Liver (tissue), 3 donors: ENCODE measurements around the gene SLC6A3.

Experiments used
- CTCF ChIP-seq: fragments of 150-350 bp; IDR thresholded peaks from 2 replicates; pipeline ENCODE4 v1.5.1; 2017; ENCODE audit warnings: improper control_type of control experiment, low read depth, low read length; ENCODE audit not compliant: missing input control
- GABPA ChIP-seq, 2 donors: IDR thresholded peaks in 1 of 2; conservative IDR thresholded peaks in 1 of 2; 2 replicates each; pipeline ENCODE4 v1.6.1; 2016; ENCODE audit warnings: antibody characterized with exemption in 2 of 2, mild to moderate bottlenecking in 1 of 2, moderate library complexity in 1 of 2
- donor health status: healthy.
- donor health status: healthy.

DNA sequence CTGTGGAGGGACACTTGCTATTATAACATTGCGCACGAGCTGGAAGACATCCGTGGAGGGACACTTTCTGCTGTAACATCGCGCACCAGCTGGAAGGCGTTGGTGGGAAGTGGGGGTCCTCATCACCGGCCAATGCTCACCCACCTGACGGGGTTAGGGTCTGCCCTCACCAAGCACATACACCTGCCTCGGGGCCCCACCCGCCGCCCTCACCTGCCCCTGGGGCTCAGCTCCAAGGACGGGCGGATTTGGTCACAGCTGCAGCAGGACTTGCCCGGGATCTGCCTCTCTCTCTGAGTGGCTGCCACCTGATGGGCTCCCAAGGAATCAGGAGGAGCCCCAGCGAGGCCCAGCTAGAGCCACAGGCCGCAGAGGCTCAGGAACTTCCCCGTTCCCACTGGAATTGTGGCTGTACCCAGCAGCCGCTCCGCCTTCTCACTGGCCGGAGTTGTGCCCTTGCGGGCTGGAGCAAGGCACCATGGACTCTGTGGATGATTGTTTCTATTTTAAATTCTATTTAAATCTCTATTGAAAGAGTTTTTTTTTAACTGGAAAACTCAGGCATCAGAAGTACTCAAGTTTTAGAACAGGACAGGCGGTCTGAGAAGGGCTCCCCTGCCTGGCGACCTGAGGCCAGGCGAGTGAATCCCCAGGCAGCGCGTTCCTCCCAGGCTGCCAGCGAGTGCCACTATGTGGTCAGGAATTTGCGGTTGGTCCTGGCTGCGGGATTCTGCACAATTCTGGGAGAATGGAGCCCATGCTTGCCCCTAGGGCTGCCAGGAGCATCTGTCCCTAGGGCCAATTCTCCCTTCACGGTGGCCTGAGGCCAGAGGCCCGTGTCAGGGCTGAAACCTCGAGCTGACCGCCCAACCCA, 38.9 kb upstream of the SLC6A3 start:
- TF ChIP-seq CTCF (no peak), GABPA (IDR thresholded peaks at IDR 0.05 in 1 of 2, conservative IDR thresholded peaks at IDR 0.05 in 1 of 2) (no peak)
